IPS DF 4.7 (cell line): ENCODE measurements around the gene FBXL14.

ENCODE experiments used
- DNase-seq: peaks from one replicate; pipeline ENCODE4 v3.0.0-alpha.2; 2013; ENCODE audit warnings: low spot score; ENCODE audit errors: extremely low read depth

FBXL14 gene, protein sequence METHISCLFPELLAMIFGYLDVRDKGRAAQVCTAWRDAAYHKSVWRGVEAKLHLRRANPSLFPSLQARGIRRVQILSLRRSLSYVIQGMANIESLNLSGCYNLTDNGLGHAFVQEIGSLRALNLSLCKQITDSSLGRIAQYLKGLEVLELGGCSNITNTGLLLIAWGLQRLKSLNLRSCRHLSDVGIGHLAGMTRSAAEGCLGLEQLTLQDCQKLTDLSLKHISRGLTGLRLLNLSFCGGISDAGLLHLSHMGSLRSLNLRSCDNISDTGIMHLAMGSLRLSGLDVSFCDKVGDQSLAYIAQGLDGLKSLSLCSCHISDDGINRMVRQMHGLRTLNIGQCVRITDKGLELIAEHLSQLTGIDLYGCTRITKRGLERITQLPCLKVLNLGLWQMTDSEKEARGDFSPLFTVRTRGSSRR

DNA sequence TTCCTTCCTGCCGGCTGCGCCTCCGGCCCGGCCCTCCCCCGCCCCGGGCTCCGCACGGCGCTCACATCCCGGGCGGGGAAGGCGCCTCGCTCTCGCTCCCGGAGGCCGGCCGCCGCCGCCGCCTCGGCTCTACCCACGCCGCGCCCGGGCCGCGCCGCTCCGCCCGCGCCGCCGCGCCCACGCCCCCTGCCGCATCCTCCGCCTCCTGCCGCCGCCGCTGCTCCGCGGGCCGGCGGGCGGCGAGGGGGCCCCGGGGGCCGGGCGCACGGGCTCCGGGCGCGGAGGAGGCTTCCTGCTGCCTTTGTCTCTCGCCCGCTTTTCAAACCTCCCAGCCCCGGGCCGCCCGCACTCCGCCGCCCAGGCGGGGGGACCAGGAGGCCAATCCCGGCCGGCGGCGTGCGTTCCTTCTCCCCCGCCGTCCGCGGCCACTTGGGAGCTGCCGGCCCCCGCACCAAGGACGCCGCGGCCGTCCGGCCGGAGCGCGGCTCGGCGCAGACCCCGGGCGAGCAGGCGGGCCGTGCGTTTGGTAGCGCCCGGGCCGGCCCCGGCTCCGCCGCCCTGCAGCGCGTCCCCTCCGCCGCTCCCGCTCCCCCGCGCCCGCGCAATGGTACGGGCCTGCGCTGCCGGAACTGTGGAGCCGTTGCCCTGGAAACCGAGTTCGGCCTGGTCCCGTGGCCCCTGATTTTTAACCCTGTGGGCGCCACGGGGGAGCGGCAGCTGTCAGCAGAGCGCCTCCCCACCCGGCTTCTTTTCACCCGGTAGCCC lies at the start of gene FBXL14:
FBXL14 (minus strand) TSS at position 321 of the 765 bp plus-strand sequence. CDS start 515 bp downstream, outside the sequence.
- no peak for DNase-seq

DNA sequence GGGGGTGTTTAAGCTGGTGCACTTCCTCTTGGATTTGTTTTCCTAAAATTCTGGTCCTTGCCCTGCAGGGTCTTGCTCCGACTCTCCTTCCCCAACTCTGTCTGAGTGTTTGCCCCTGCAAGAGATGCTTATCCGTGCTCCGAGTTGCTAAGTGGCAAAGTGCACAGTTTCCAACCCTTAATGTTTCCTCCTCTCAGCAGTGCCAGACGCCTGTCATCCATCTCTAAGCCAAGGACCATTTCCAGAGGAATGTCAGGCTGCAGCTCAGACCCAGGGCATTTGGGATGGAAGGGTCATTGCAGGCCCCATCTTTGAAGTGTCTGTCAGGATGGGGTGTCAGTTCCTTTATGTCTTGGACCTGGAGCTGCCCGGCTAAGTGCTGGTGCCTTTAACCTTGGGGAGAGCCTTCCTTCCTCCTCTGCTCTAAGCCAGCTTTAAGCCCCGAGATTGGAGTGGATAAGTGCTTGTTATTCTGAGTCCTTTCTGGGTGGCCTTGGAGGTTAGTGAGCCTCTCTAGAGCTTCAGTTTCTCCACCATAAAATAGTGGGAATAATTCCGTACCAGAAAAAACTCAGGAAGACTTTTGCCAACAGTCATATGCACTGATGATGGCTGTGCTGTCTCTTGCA lies 49.6 kb upstream of the FBXL14 start:
- DNase-seq: no peak

DNA sequence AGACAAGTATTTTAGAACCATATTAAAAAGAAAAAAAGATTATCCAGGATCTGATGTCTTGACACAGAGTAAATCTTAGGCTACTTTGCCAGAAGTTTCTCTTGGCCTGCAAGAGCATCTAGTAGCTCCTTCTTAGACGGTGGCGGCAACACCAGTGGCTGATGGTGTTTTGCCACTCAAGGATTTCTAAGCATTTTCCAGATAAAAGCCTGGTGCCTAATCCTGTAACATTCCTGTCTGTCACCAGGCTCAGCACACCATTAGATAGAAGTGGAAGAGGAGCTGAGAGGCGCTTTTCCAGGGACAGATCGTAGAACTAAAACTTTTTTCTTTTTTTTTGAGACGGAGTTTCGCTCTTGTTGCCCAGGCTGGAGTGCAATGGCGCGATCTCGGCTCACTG lies 48.7 kb upstream of the FBXL14 start:
- DNase-seq: no peak

DNA sequence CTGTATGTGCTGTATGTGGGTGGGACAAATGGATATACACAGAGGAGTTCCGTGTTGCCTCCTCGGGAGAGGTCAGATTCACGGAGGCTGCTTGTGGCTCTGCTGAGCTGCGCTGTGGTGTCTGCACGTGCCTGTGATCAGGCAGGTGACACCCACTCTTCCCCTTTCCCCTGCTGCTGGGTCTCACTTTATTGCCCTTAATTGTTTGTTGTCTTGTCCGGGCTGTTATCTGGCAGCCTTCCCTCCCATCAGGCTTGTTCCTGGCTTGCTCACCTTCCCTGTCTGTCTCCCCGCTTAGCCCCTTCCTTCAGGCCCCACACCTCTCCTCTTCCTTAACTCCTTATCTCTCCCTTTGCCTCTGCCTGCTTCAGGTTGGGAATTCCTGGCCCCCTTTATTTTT lies 48.1 kb upstream of the FBXL14 start:
- no peak for DNase-seq

GRCh38 chr12:1640328-1641234 lies 46.2 kb upstream of the FBXL14 start:
- DNase-seq: no peak

DNA sequence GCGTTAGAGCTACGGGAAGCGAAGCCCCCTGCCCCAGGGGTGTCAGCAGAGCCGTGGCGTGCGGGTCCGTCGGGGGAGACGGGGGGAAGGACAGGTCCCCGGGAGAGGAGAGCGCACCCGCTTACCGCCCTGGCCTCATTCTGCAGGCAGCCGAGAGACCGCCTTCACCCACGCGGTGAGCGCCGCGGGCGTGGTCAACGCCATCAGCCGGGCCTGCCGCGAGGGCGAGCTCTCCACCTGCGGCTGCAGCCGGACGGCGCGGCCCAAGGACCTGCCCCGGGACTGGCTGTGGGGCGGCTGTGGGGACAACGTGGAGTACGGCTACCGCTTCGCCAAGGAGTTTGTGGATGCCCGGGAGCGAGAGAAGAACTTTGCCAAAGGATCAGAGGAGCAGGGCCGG lies 45.2 kb upstream of the FBXL14 start:
- no peak for DNase-seq

DNA sequence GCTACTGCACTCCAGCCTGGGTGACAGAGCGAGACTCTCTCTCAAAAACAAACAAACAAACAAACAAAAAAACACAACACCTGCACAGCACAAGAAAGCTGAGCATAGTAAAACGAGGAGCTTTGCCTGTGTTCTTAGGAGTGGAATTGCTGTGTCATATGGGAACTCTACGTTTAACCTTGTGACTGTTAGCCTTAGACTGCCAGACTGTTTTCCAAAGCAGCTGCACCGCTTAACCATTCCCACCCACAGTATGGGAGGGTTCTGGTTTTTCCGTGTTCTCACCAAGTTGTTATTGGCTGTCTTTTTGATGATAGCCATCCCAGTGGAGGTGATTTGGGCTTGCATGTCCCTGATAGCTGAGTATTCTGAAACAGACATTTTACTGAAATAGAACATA lies 43.8 kb upstream of the FBXL14 start:
- no peak for DNase-seq

GRCh38 chr12:1635301-1636095 lies 41.1 kb upstream of the FBXL14 start:
- no peak for DNase-seq

GRCh38 chr12:1634590-1635191 lies 40.3 kb upstream of the FBXL14 start:
- DNase-seq: peak; percentile 71

DNA sequence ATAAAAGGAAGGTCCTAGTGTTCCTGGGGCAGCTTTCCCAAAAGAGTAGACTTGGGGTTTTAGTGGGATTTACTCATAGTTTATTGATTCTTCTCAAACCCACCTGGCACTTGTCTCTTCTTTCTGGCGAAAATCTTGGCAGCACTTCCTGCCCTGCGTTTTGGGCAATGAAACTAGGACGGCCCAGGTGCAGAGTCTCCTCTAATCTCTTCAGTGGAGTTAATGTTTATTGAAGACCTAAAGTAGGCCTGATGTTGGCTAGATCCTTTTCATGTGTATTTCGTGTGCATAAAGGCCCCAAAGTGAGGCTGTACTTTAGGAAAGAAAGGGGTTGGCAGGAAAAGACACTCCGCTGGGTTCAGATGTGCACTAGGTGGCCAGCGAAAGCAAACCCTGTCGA lies 39.8 kb upstream of the FBXL14 start:
- no peak for DNase-seq

DNA sequence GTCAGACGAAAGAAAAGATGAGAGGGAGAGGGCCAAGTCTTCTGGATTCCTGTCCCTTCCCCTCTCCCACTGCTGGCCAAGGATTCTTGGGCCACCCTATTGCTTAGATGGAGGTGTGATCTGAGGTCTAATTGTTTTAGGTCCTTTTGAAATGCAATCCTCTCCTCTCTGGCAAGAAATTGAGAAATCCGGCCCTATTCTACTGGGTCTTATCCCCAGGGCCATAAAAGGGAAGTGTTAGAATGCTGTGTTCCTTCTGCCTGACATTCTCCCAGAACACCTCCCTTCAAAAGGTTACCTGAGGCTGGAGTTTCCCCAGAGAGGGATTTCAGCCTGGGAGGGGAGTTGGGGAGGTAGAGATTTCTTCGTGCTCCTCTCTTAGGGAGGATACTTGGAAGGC lies 39.1 kb upstream of the FBXL14 start:
- no peak for DNase-seq

DNA sequence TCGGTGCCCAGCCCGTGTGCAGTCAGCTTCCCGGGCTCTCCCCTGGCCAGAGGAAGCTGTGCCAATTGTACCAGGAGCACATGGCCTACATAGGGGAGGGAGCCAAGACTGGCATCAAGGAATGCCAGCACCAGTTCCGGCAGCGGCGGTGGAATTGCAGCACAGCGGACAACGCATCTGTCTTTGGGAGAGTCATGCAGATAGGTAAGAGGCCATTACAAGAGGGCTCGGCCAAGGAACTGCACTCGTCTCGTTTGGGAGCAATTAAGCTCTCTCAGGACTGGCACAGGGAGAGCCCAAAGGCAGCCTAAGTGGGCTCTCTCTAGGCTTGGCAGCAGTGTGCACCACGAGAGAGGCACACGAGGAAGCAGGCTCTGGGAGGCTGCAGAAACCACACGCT lies 38.3 kb upstream of the FBXL14 start:
- no peak for DNase-seq

DNA sequence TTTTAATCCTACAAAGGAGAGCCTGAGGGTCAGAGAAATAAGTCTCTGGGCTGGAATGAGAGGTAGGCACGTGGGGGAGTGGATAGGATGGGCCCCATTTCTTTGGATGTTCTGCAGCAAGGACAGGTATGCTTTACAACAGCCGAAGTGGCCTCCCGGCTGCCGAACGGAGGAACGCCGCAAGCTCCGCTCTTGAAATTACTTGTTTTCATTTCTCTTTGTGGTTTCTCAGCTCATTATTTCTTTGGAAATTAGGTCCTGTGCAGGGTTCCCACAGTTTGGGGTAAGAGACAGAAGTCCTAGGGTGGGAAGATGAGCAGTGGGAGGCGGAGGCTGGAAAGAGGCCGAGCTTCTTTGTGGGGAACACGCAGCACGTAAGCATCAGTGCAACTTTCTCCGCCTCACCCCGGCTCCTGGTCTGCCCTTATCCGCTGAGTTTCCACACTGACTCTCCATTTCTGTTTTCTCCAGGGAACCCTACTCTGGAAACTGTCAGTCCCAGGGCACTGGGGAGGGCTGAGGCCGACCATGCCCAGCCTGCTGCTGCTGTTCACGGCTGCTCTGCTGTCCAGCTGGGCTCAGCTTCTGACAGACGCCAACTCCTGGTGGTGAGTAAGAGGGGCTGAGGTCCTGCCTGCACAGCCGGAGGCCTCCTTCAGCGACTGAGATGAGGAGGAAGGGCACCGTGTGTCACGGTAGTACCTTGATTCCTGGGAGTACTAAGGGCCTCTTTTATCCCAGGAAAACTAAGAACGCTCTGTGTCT lies 36.6 kb upstream of the FBXL14 start:
- no peak for DNase-seq

GRCh38 chr12:1630133-1630826 lies 35.9 kb upstream of the FBXL14 start:
- no peak for DNase-seq

GRCh38 chr12:1629338-1630132 lies 35.2 kb upstream of the FBXL14 start:
- DNase-seq: no peak

DNA sequence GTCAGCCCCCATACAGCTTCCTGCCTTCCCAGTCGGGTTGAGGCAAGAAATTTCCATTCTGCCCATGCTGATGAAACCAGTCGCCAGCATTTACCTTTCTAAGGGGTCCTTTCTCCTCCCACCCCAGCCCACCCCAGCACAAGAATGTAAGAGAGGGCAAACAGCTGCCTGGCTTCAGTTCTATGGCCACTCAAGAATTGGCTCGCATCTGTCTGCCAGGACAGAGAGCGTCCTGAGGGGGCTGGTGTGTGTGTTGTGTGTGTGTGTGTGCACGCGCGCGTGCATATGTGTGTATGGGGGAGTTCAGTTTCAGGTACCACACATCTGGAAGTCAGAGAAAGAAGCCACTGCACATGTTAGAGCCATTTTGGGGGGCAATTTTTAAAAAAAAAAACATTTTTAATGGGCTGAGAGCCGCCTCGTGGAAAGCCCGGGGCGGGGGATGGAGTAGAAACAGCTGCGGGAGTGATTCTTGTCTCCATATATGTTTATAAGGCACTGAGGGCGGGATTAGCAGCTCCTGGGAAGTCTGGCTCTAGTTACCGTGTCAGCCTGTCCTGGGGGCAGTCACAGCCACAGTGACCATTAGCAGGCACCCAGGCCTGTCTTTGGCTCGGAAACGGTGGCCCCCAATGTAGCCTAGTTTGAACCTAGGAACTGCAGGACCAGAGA lies 34.4 kb upstream of the FBXL14 start, which contains the start of gene WNT5B:
WNT5B (plus strand) TSS at position 566 of the 672 bp plus-strand sequence. CDS start 2,124 bp downstream, outside the sequence.
- no peak for DNase-seq

- no peak for DNase-seq
Observed at GRCh38 chr12:1622406-1622805, 28.0 kb upstream of the FBXL14 start.
